ENCODE data around the gene CNTN1.

- TF ChIP-seq, protein P1, sequence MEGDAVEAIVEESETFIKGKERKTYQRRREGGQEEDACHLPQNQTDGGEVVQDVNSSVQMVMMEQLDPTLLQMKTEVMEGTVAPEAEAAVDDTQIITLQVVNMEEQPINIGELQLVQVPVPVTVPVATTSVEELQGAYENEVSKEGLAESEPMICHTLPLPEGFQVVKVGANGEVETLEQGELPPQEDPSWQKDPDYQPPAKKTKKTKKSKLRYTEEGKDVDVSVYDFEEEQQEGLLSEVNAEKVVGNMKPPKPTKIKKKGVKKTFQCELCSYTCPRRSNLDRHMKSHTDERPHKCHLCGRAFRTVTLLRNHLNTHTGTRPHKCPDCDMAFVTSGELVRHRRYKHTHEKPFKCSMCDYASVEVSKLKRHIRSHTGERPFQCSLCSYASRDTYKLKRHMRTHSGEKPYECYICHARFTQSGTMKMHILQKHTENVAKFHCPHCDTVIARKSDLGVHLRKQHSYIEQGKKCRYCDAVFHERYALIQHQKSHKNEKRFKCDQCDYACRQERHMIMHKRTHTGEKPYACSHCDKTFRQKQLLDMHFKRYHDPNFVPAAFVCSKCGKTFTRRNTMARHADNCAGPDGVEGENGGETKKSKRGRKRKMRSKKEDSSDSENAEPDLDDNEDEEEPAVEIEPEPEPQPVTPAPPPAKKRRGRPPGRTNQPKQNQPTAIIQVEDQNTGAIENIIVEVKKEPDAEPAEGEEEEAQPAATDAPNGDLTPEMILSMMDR (IDR thresholded peaks at IDR 0.05) = no peak
- no peak for TF ChIP-seq POLR2A (IDR thresholded peaks at IDR 0.05)
These were observed 110.4 kb downstream of the CNTN1 start for GRCh38 chr12:40802656-40803055.
